Natural killer cell (primary cell): ENCODE results near the gene PLPP4. TPM values are rescaled to one million over a fixed set of nuclear protein-coding genes. Genes with fewer than 3 reads are reported as not detected.

Experiments
- ATAC-seq, 3 donors: fragments of 150-1000 bp in 2 of 3; fragments of 200-7000 bp in 1 of 3; cut with Tn5 transposase; 1 replicate in 1 of 3; 2 replicates in 2 of 3; pipeline ENCODE4 v1.10.0; 2021; ENCODE audit warnings: mild to moderate bottlenecking in 2 of 3, moderate library complexity in 2 of 3
- DNase-seq, 2 donors: peaks; one replicate each; pipeline versions ENCODE4 v3.0.0 to v3.0.0-alpha.2; 2013 to 2021; ENCODE audit warnings: mixed read lengths in 1 of 2
- H3K27ac ChIP-seq: one replicate; pipeline ENCODE4 v1.5.1; 2013; ENCODE audit warnings: mild to moderate bottlenecking, low read length
- H3K27me3 ChIP-seq: one replicate; pipeline ENCODE4 v1.6.1; 2013; ENCODE audit warnings: low read length; ENCODE audit not compliant: control insufficient read depth, insufficient read depth
- H3K36me3 ChIP-seq: one replicate; pipeline ENCODE4 v1.6.1; 2013; ENCODE audit warnings: low read length; ENCODE audit not compliant: control insufficient read depth, insufficient read depth
- H3K4me1 ChIP-seq: one replicate; pipeline ENCODE4 v1.6.1; 2013; ENCODE audit warnings: low read length; ENCODE audit not compliant: control insufficient read depth, insufficient read depth
- H3K4me3 ChIP-seq: one replicate; pipeline ENCODE4 v1.5.1; 2013; ENCODE audit warnings: low read length
- H3K9me3 ChIP-seq: one replicate; pipeline ENCODE4 v1.6.1; 2013; ENCODE audit warnings: low read length; ENCODE audit not compliant: control insufficient read depth, insufficient read depth
- H3K27ac Mint-ChIP-seq, 2 donors: one replicate each; pipeline ENCODE4 v1.8.0; 2022; ENCODE audit warnings: mild to moderate bottlenecking in 2 of 2, mixed read lengths in 2 of 2, moderate library complexity in 1 of 2
- H3K27me3 Mint-ChIP-seq, 2 donors: one replicate each; pipeline ENCODE4 v1.8.0; 2022; ENCODE audit warnings: low read depth in 2 of 2, mixed read lengths in 2 of 2
- H3K36me3 Mint-ChIP-seq: one replicate; pipeline ENCODE4 v1.8.0; 2022; ENCODE audit warnings: mixed read lengths
- H3K4me1 Mint-ChIP-seq, 2 donors: one replicate each; pipeline ENCODE4 v1.8.0; 2022; ENCODE audit warnings: mixed read lengths in 2 of 2
- H3K4me3 Mint-ChIP-seq: one replicate; pipeline ENCODE4 v1.8.0; 2022; ENCODE audit warnings: mild to moderate bottlenecking, moderate library complexity, mixed read lengths
- H3K9me3 Mint-ChIP-seq, 2 donors: one replicate each; pipeline ENCODE4 v1.8.0; 2022; ENCODE audit warnings: mixed read lengths in 2 of 2
- WGBS: methylation state at CpG from one replicate; pipeline ENCODE4 v1.1.7; 2013; ENCODE audit warnings: missing lambda C conversion rate; ENCODE audit not compliant: insufficient coverage; 5-methylcytosine and 5-hydroxymethylcytosine counted together
- intact Hi-C: fragments of 100-400 bp; cut with micrococcal nuclease; formaldehyde crosslinking; loops from one replicate; pipeline ENCODE4 v1.14.2; 2022
- total RNA-seq, 4 donors: library from RNA; stranded (reverse); fragments of 120-200 nt in 1 of 4; gene quantifications; one replicate each; pipeline versions ENCODE4 v1.2.3 to v1.2.4, GENCODE V29; 2013 to 2022
- TF ChIP-seq, protein P1 (sequence below): fragments of 200-600 bp; IDR thresholded peaks from one replicate; pipeline ENCODE4 v1.8.0; 2022; ENCODE audit warnings: antibody characterized with exemption

The PLPP4 gene
- total RNA-seq, 3 donors from 2014 or later (not counting 1 experiment from before 2014, with no cell fraction given), result not detected

DNA sequence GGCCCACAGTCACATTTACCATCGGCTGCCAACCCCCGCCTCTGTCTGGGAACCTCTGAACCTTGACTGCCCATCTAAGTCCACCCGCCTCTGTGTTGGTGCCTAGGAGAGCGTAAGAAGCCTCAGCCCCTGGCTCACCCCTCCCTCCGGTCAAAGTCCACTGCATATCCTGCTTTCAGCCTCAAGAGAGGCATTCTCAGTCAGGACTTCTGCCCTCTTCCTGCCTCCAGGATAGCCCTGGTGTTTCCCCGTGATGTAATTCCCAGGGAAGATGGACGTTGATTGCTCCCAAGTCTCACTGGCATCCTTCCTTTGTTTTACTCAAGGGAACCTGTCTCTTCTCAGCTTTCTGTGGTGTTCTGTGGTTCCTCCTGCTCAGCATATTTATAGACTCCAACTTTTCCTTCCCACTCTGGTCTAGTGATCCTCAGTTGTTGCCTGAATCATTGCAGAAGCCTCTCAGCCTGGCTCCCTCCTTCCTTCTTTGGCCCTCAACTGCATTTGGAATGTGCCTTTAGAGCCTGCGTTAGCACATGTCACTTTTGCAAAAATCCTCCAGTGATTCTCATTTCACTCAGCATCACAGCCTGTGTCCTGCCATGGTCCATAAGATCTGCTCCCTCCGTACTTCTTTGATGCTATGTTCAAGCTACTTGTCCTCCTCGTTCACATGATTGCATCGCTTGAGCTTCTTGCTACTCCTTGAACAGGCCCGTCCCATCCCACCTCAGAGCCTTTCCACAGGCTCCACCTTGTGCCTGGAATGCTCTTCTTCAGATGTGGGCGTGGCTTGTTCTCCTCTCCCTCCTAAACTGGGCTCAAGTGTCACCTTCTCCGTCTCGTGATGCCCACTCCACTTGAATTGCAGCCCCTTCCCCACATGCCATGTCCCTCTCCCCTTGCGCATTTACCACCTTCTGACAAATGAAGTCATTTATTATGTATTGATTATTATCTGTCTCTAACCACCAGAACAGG lies 124.2 kb downstream of the PLPP4 start:
- Mint-ChIP-seq H3K27ac (no peak overlapping the region), H3K27me3 (peaks cover 11 to 33% of the 10 kb centered on the region in 2 donors), H3K4me1 (peaks cover 27 to 32% of the 10 kb centered on the region in 2 donors), H3K36me3 (no peaks in the 10 kb centered on the region), H3K9me3 (no peaks in the 10 kb centered on the region), H3K4me3 (no peak overlapping the region)
- TF ChIP-seq, protein P1, sequence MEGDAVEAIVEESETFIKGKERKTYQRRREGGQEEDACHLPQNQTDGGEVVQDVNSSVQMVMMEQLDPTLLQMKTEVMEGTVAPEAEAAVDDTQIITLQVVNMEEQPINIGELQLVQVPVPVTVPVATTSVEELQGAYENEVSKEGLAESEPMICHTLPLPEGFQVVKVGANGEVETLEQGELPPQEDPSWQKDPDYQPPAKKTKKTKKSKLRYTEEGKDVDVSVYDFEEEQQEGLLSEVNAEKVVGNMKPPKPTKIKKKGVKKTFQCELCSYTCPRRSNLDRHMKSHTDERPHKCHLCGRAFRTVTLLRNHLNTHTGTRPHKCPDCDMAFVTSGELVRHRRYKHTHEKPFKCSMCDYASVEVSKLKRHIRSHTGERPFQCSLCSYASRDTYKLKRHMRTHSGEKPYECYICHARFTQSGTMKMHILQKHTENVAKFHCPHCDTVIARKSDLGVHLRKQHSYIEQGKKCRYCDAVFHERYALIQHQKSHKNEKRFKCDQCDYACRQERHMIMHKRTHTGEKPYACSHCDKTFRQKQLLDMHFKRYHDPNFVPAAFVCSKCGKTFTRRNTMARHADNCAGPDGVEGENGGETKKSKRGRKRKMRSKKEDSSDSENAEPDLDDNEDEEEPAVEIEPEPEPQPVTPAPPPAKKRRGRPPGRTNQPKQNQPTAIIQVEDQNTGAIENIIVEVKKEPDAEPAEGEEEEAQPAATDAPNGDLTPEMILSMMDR, result no peak
- no peak for DNase-seq
- H3K4me1 ChIP-seq, result peaks cover 15% of the 10 kb centered on the region
- WGBS, result 92% methylated on average over 15 of the region's 16 CpGs
- no peaks in the 10 kb centered on the region for H3K36me3 ChIP-seq
- H3K27ac ChIP-seq, result no peak overlapping the region
- H3K27me3 ChIP-seq, result no peaks in the 10 kb centered on the region
- no peaks in the 10 kb centered on the region for H3K9me3 ChIP-seq
- no peak for ATAC-seq
- intact Hi-C loops, result no loop called here
- no peak overlapping the region for H3K4me3 ChIP-seq

DNA sequence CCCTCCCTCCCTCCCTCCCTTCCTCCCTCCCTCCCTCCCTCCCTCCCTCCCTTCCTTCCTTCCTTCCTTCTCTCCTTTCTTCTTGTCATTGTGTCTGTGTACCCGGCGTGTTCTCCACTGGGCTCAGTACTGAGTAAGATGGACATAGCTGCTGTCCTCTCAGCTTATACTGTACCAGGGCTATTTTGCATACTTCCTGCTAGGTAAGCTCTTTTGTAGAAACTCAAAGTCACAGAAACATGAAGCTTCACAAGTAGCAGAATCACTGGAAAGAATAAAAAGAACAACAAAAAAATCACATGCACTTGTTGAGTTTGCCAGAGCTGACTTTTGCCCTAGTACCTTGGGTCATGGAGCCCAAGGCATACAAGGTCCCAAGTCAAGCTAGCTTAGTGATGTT lies 125.7 kb downstream of the PLPP4 start:
- Mint-ChIP-seq H3K27ac (peak overlapping the region in 1 of 2 donors; percentile 2), H3K36me3 (no peaks in the 10 kb centered on the region), H3K9me3 (no peaks in the 10 kb centered on the region), H3K4me1 (peaks cover 27 to 32% of the 10 kb centered on the region in 2 donors), H3K4me3 (no peak overlapping the region), H3K27me3 (peaks cover 9 to 27% of the 10 kb centered on the region in 2 donors)
- ATAC-seq (peak in 1 of 3 donors; percentile 10), DNase-seq (no peak)
- intact Hi-C loops, result no loop called here
- H3K9me3 ChIP-seq, result no peaks in the 10 kb centered on the region
- no peak overlapping the region for H3K4me3 ChIP-seq
- H3K4me1 ChIP-seq, result peaks cover 15% of the 10 kb centered on the region
- 79% methylated on average over 2 of the region's 2 CpGs for WGBS
- TF ChIP-seq, protein P1, result no peak
- H3K27ac ChIP-seq, result no peak overlapping the region
- H3K36me3 ChIP-seq, result no peaks in the 10 kb centered on the region
- H3K27me3 ChIP-seq, result no peaks in the 10 kb centered on the region

DNA sequence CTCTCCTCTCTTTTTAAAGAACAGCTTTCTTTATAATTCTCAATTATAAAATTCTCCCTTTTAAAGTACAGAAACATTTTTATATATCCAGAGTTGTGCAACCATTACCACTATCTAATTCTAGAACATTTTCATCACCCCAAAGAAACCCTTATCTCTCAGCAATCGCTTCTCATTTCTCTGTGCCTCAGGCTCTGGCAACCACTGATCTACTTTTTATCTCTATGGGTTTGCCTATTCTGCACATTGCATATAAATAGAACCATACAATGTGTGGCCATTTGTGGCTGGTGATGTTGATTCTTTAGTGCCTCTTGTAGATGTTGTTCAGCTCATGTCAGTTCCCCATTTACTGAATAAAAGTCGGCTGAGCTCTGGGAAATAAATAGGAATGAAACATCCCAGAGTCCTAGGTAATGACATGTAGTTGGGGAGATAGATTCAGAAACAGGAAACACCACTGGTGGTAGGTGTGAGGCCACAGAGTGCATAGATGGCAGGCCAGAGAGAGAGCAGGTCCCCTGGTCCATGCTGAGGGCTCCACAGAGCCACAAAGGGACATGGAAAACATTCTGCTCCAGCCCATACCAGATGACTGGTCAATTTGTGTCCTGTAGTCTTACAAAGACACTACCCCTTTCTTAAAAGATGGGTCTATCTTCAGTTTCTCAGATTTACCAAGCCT lies 126.5 kb downstream of the PLPP4 start:
- Mint-ChIP-seq H3K27ac (peak overlapping the region; percentile 13 to 81), H3K36me3 (no peaks in the 10 kb centered on the region), H3K4me3 (peak overlapping the region; percentile 35), H3K9me3 (no peaks in the 10 kb centered on the region), H3K27me3 (peaks cover 8 to 22% of the 10 kb centered on the region in 2 donors), H3K4me1 (peaks cover 27 to 32% of the 10 kb centered on the region in 2 donors)
- H3K4me3 ChIP-seq, result no peak overlapping the region
- H3K9me3 ChIP-seq, result no peaks in the 10 kb centered on the region
- peak in 2 of 3 donors; percentile 67 to 85 for ATAC-seq
- intact Hi-C loops, result no loop called here
- no peaks in the 10 kb centered on the region for H3K36me3 ChIP-seq
- H3K4me1 ChIP-seq, result peaks cover 15% of the 10 kb centered on the region
- H3K27me3 ChIP-seq, result no peaks in the 10 kb centered on the region
- no peak for DNase-seq
- H3K27ac ChIP-seq, result no peak overlapping the region
- TF ChIP-seq, protein P1, result no peak
- WGBS, result 63% methylated on average over 2 of the region's 2 CpGs
